Breast epithelium (tissue), 4 donors: Measurements from ENCODE around the gene TPST1. TPM values are rescaled to one million over a fixed set of nuclear protein-coding genes. Genes with fewer than 3 reads are reported as not detected.

Source experiments
- DNase-seq, 2 donors: peaks; one replicate each; pipeline ENCODE4 v3.0.0-alpha.2; 2019; ENCODE audit warnings: low spot score in 2 of 2
- H3K27ac ChIP-seq, 2 donors: fragments of 200-600 bp; sonication (generic) in 1 of 2; one replicate each; pipeline ENCODE4 v1.5.1; 2016 to 2019; ENCODE audit warnings: mild to moderate bottlenecking in 1 of 2
- H3K27me3 ChIP-seq, 2 donors: fragments of 200-600 bp; sonication (generic) in 1 of 2; one replicate each; pipeline versions ENCODE4 v1.5.1 to v1.6.0; 2017 to 2019; ENCODE audit warnings: control low read depth in 1 of 2, mild to moderate bottlenecking in 1 of 2
- H3K36me3 ChIP-seq: fragments of 200-600 bp; one replicate; pipeline ENCODE4 v1.5.1; 2019
- H3K4me1 ChIP-seq, 2 donors: fragments of 200-600 bp; sonication (generic); one replicate each; pipeline ENCODE4 v1.5.1; 2016 to 2019; ENCODE audit warnings: control low read depth in 1 of 2
- H3K4me3 ChIP-seq, 3 donors: fragments of 200-600 bp; sonication (generic); 1 replicate in 2 of 3; 2 replicates in 1 of 3; pipeline ENCODE4 v1.5.1; 2016 to 2019; ENCODE audit warnings: mild to moderate bottlenecking in 3 of 3, moderate library complexity in 2 of 3
- H3K9me3 ChIP-seq, 2 donors: fragments of 200-600 bp; sonication (generic) in 1 of 2; one replicate each; pipeline ENCODE4 v1.5.1; 2016 to 2019; ENCODE audit warnings: control low read depth in 1 of 2
- CTCF ChIP-seq, 3 donors: fragments of 450-650 bp; IDR thresholded peaks; one replicate each; pipeline ENCODE4 v1.5.1; 2016 to 2017; ENCODE audit warnings: antibody characterized with exemption in 3 of 3, mild to moderate bottlenecking in 3 of 3, moderate library complexity in 3 of 3
- POLR2A ChIP-seq: fragments of 450-650 bp; IDR thresholded peaks from one replicate; pipeline ENCODE4 v1.6.1; 2016; ENCODE audit warnings: antibody characterized with exemption, mild to moderate bottlenecking, moderate library complexity
- POLR2AphosphoS5 ChIP-seq, 3 donors: sonication (generic); formaldehyde crosslinking; IDR thresholded peaks; one replicate each; pipeline ENCODE4 v1.6.1; 2017; ENCODE audit warnings: antibody characterized with exemption in 3 of 3
- intact Hi-C: fragments of 100-400 bp; cut with DNase I; formaldehyde crosslinking; loops from one replicate; pipeline ENCODE4 v1.15.1; 2023; ENCODE audit warnings: low total_unique reads
- total RNA-seq, 3 donors: library from RNA; depleted of rRNA; stranded (reverse); fragments of >200 nt; gene quantifications; one replicate each; pipeline ENCODE4 v1.1.0, GENCODE V29; 2016

Gene TPST1
- total RNA-seq, 3 donors from 2014 or later = 23.2 to 34.4 (median 23.3) TPM

DNA sequence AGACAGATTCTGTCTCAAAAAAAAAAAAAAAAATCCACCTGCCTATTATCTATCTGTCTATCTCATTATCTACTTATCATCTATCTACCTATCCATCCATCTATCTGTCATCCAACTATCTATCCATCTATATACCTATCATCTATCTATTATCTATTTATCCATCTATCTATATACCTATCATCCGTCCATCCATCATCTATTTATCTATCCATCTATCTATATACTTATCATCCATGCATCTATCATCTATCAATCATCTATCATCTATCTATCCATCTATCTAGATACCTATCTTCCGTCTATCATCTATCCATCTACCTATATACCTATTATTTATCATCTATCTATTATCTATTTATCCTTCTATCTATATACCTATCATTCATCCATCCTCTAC, 16.5 kb upstream of the TPST1 start:
- intact Hi-C loops = no loop called here
- no peak overlapping the region for H3K27ac ChIP-seq
- H3K4me3 ChIP-seq = no peak overlapping the region
- H3K4me1 ChIP-seq = no peaks in the 10 kb centered on the region
- TF ChIP-seq POLR2A (no peak), CTCF (IDR thresholded peaks at IDR 0.05) (no peak), POLR2AphosphoS5 (IDR thresholded peaks at IDR 0.05) (no peak)
- no peaks in the 10 kb centered on the region for H3K27me3 ChIP-seq
- no peaks in the 10 kb centered on the region for H3K36me3 ChIP-seq
- DNase-seq = no peak
- no peaks in the 10 kb centered on the region for H3K9me3 ChIP-seq

DNA sequence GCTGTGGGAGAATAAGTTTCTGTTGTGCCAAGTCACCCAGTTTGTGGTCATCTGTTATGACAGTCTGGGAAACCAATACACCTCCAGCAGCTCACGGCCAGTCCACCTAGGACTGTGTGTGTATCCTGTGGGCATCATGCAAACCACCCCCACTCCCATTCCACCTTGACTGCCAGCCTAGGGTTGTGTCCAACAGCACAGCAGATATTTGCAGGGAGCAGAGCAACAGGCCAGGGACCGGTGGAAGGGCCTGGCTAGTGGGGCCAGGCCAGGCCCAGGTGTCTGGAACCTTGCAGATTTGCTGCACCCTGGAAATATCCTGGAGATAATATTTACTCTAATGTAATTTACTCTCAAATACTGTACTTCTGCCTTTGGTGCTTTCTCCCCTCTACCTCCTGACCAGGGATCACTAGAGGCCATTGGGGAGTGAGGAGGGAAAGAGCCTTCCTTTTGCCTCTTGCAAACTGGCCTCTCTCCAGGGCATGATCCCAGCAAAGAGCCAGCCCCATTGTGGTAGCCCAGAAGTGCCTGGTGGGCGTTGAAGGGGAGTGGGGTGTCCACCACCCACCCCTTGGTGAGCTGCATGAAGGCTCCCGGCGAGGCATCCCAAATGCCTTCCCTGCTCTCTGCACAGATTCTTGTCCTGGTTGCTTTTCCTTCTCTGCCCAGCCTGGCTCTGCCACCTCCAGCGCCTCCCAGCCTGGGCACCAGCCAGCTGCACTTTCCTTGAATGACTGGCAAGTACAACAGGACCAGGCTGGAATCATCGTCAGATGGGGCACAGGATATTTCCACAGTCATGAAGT, 15.2 kb upstream of the TPST1 start:
- TF ChIP-seq POLR2A = no peak
- no peak for TF ChIP-seq CTCF (IDR thresholded peaks at IDR 0.05)
- TF ChIP-seq POLR2AphosphoS5 (IDR thresholded peaks at IDR 0.05) = no peak
- no peak for DNase-seq
- H3K4me1 ChIP-seq = no peaks in the 10 kb centered on the region
- no peaks in the 10 kb centered on the region for H3K9me3 ChIP-seq
- no peak overlapping the region for H3K27ac ChIP-seq
- no peak overlapping the region for H3K4me3 ChIP-seq
- no peaks in the 10 kb centered on the region for H3K27me3 ChIP-seq
- no peaks in the 10 kb centered on the region for H3K36me3 ChIP-seq
- intact Hi-C loops = no loop called here

DNA sequence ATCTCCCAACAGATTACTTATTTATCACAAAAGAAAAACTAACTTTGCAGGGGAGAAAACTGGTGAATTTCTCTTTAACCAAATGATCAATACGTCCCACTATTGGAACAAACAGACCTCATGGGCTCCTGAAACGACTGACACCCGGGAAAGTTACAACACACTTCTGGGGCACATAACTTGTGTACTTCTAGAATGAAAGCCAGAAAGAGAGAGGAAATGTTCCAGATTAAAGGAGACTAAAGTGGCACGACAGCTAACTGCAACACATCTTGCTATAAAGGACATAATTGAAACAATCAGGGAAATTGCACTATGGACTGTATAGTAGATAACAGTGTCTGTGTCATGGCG, 14.7 kb upstream of the TPST1 start:
- no peaks in the 10 kb centered on the region for H3K27me3 ChIP-seq

GRCh38 chr7:66193146-66193725, 11.9 kb upstream of the TPST1 start:
- H3K4me3 ChIP-seq = no peak overlapping the region
- no peak for DNase-seq
- H3K36me3 ChIP-seq = no peaks in the 10 kb centered on the region
- no peak overlapping the region for H3K27ac ChIP-seq
- H3K27me3 ChIP-seq = no peaks in the 10 kb centered on the region
- no peaks in the 10 kb centered on the region for H3K9me3 ChIP-seq
- intact Hi-C loops = no loop called here
- TF ChIP-seq CTCF (IDR thresholded peaks at IDR 0.05) = no peak
- no peak for TF ChIP-seq POLR2A
- no peak for TF ChIP-seq POLR2AphosphoS5 (IDR thresholded peaks at IDR 0.05)
- no peaks in the 10 kb centered on the region for H3K4me1 ChIP-seq

More for the DNA sequence above, 14.7 kb upstream of the TPST1 start:
- intact Hi-C loops = no loop called here
- Histone ChIP-seq H3K4me3 (no peak overlapping the region), H3K9me3 (no peaks in the 10 kb centered on the region), H3K27ac (no peak overlapping the region), H3K36me3 (no peaks in the 10 kb centered on the region), H3K4me1 (no peaks in the 10 kb centered on the region)
- DNase-seq = no peak
- no peak for TF ChIP-seq CTCF (IDR thresholded peaks at IDR 0.05)
- TF ChIP-seq POLR2AphosphoS5 (IDR thresholded peaks at IDR 0.05) = no peak

GRCh38 chr7:66198469-66198868, 6.7 kb upstream of the TPST1 start:
- intact Hi-C loops = no loop called here
- no peak overlapping the region for H3K4me3 ChIP-seq
- H3K27ac ChIP-seq = no peak overlapping the region
- H3K36me3 ChIP-seq = no peaks in the 10 kb centered on the region
- TF ChIP-seq CTCF (IDR thresholded peaks at IDR 0.05) (no peak), POLR2A (no peak), POLR2AphosphoS5 (IDR thresholded peaks at IDR 0.05) (no peak)
- no peaks in the 10 kb centered on the region for H3K27me3 ChIP-seq
- H3K9me3 ChIP-seq = no peaks in the 10 kb centered on the region
- no peaks in the 10 kb centered on the region for H3K4me1 ChIP-seq
- no peak for DNase-seq
